ENCODE data around the gene PPP3CA.
"Not testable (repeated sequence)": the region's sequence is repeated elsewhere in the genome, so short reads cannot be mapped to it uniquely, and the experiment has no call there.

Gene PPP3CA

DNA sequence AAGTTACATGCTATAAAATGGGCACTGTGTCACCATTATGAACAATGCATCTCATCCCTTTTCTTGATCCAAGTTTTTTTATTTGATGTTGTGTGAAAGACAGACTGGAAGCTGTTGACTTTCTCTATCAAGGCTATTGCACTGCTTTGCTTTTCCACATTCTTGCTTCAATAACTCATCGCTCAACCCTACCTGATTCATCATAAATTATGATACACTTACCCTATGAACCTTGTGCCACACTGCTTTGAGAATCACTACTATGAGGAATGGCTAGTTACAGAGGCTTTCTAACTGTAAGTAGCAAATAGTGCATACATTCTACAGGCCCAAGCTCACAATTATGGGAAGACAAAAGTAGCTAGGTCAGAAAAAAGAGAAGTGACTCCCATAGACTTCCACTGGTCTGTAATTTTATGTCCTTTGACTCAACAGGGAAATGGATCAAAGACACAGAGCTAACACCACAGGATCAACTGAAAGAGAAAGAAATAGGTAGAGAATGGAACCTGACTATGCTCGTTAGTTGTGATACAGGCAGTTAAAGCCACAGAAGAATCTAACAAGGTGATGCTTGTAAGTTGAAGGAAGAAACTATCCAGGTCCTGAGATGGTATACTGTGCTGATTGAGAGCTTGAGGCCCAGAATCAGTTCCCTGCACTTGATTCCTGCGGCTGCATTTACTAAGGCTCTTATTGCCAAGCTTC, 163.5 kb downstream of the PPP3CA start:
- Histone ChIP-seq H3K9ac (ENCODE audit: low read depth, low read length) (no peak overlapping the region), H3K36me3 (ENCODE audit: insufficient read depth, low read depth, low read length) (peaks cover 9% of the 10 kb centered on the region; the same call in 1 of the 2 replicates), H3K4me3 (ENCODE audit: low read length) (no peak overlapping the region), H3K27me3 (ENCODE audit: insufficient read depth, low read length) (no peaks in the 10 kb centered on the region), H3K9me3 (ENCODE audit: insufficient read depth, low read depth, low read length) (peaks cover 7% of the 10 kb centered on the region), H3K27ac (ENCODE audit: low read length) (no peak overlapping the region), H3K4me1 (ENCODE audit: insufficient read depth, low read length) (peaks cover 7% of the 10 kb centered on the region; the same call in 1 of the 2 replicates)

DNA sequence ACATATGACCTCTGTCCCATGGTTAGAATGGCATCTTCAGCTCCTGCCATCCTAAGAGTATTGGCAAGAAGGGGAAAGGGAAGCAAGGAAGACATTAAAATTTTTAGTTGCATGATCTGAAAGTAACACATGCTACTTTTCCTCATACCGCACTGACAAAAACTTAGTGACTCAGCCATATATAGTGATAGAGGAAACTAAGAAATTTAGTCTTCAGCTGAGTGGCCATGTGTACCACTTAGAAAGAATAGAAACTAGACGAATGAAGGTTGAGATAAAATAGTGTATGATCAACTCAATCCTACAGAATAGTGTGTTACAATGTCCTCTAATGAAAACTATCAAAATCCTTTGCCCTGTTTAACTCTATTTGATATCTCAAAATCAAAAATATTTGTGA, 164.1 kb downstream of the PPP3CA start:
- H3K9me3 ChIP-seq (ENCODE audit: insufficient read depth, low read depth, low read length), result peaks cover 7% of the 10 kb centered on the region
- peaks cover 9% of the 10 kb centered on the region; the same call in 1 of the 2 replicates for H3K36me3 ChIP-seq (ENCODE audit: insufficient read depth, low read depth, low read length)
- no peak overlapping the region for H3K9ac ChIP-seq (ENCODE audit: low read depth, low read length)
- no peak overlapping the region for H3K4me3 ChIP-seq (ENCODE audit: low read length)
- peaks cover 7% of the 10 kb centered on the region; the same call in 1 of the 2 replicates for H3K4me1 ChIP-seq (ENCODE audit: insufficient read depth, low read length)
- H3K27me3 ChIP-seq (ENCODE audit: insufficient read depth, low read length), result no peaks in the 10 kb centered on the region
- H3K27ac ChIP-seq (ENCODE audit: low read length), result no peak overlapping the region

DNA sequence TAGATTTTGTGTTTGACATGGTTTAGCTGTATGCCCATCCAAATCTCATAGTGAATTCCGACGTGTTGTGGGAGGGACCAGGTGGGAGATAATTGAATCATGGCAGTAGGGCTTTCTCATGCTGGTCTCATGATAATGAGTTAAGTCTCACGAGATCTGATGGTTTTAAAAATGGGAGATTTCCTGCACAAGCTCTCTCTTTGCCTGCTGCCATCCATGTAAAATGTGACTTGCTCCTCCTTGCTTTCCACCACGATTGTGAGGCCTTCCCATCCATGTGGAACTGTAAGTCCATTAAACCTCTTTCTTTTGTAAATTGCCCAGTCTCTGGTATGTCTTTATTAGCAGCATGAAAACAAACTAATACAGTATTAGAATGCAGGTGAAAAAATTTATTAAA, 164.6 kb downstream of the PPP3CA start:
- not testable (repeated sequence) for H3K36me3 ChIP-seq (ENCODE audit: insufficient read depth, low read depth, low read length); H3K9ac ChIP-seq (ENCODE audit: low read depth, low read length); H3K4me3 ChIP-seq (ENCODE audit: low read length); H3K27me3 ChIP-seq (ENCODE audit: insufficient read depth, low read length); H3K4me1 ChIP-seq (ENCODE audit: insufficient read depth, low read length); H3K9me3 ChIP-seq (ENCODE audit: insufficient read depth, low read depth, low read length); H3K27ac ChIP-seq (ENCODE audit: low read length)

DNA sequence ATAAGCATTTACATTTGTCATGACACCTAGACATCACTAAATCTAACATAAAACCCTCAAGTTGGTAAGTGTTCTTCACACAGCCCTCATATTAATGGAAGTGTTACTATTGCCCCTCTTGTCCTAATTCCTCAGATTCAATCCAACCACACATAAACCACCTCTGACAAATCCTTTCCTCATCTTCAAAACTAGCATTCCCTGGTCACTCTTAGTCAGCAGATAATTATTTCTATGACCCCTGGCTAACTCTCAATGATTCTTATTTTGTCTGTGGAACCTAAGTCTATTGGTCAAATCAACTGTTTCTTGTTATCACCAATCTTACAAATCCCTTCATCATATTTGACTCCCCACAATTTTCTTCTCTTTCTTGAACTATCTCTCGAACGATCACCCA, 168.6 kb downstream of the PPP3CA start:
- Histone ChIP-seq H3K4me1 (ENCODE audit: insufficient read depth, low read length) (peaks cover 11% of the 10 kb centered on the region), H3K4me3 (ENCODE audit: low read length) (no peak overlapping the region), H3K9me3 (ENCODE audit: insufficient read depth, low read depth, low read length) (peaks cover 7% of the 10 kb centered on the region), H3K27ac (ENCODE audit: low read length) (no peak overlapping the region), H3K9ac (ENCODE audit: low read depth, low read length) (no peak overlapping the region), H3K27me3 (ENCODE audit: insufficient read depth, low read length) (no peaks in the 10 kb centered on the region), H3K36me3 (ENCODE audit: insufficient read depth, low read depth, low read length) (peaks cover 9% of the 10 kb centered on the region; the same call in 1 of the 2 replicates)

DNA sequence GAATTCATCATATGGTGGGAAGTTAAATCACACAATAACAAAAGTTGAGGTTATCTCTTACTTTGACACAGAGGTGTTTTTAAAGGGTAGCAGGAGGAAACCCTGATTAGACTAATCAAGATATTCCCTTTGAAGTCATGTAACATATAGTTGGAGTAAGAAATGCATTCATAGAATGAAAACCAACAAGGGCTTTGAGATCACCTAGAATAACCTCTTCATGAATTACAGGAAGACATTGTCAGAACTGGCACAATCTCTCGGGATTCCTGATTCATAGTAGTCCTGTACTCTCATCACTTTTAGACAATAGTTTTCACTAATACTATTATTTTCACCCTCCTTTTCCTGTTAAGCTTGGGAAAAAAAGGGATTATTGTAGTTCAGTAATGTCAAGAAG, 170.2 kb downstream of the PPP3CA start:
- Histone ChIP-seq H3K27me3 (ENCODE audit: insufficient read depth, low read length) (no peaks in the 10 kb centered on the region), H3K9ac (ENCODE audit: low read depth, low read length) (no peak overlapping the region), H3K4me3 (ENCODE audit: low read length) (no peak overlapping the region), H3K4me1 (ENCODE audit: insufficient read depth, low read length) (peaks cover 11% of the 10 kb centered on the region), H3K36me3 (ENCODE audit: insufficient read depth, low read depth, low read length) (no peaks in the 10 kb centered on the region), H3K27ac (ENCODE audit: low read length) (no peak overlapping the region), H3K9me3 (ENCODE audit: insufficient read depth, low read depth, low read length) (no peaks in the 10 kb centered on the region)

DNA sequence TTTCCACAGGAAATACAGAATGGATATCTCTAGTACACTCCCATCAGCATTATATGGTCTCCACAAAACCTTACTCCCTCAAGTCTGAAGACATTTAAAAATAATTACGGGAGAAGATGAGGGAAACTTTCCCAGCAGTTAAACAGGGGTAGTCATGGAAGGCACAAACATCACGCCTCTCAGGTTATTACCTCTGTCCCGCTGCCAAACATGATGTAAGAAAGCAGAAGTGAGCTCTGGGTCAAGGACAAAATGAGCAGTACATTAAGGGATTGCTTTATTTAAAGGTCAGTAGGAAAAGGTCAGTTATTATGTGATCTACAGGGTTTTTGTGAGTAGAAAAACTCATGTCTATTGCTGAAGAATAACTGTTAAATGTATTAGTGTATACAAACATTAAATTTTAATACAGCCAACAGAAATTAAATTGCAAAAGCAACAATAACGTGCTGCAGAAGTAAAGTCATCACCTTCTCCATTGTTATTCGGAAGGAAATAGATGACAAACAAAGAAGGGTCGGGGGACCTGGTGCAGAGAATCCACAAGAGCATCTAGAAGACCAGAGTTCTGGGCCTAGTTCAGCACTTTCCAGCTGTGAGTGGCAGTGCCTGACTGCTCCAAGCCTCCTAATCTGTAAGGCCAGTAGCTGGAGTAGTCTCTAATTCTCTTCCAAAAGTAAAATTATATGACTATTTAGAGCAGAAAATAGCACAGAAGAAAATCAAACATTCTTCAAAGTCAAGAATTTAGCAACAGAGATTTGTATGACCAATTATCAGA, 171.2 kb downstream of the PPP3CA start:
- Histone ChIP-seq H3K9me3 (ENCODE audit: insufficient read depth, low read depth, low read length) (no peaks in the 10 kb centered on the region), H3K4me1 (ENCODE audit: insufficient read depth, low read length) (peaks cover 15% of the 10 kb centered on the region), H3K36me3 (ENCODE audit: insufficient read depth, low read depth, low read length) (no peaks in the 10 kb centered on the region), H3K4me3 (ENCODE audit: low read length) (no peak overlapping the region), H3K27me3 (ENCODE audit: insufficient read depth, low read length) (no peaks in the 10 kb centered on the region), H3K27ac (ENCODE audit: low read length) (no peak overlapping the region), H3K9ac (ENCODE audit: low read depth, low read length) (no peak overlapping the region)

DNA sequence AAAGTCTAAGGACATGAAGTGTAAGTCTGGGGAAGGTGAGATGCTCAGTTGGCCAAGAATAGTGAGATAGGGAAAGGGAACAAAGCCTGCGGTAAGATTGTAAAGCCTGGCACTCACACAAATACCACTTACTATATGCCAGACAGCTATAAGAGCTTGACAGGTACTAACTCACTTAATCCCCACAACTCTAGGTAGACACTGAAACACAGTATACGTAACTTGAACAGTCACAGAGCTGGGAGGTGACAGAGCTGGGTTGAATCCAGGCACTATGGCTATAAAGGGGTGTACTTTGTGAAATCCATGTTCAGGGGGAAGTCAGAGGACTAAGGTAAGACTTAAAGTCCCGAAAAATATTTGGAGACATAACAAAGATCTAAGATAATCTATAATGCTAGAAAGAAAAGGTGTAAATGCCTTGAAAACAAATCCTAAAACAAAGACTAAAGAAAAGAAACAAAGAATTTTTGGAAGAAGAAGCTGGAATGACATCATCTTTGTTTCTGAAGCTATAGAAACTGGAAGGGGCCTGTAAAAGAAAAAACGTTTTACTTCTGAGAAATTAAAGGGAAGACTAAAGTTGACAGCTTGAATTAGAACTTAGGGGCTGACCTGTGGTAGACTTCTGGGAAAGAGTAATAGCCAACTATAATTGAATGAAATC, 172.5 kb downstream of the PPP3CA start:
- H3K4me3 ChIP-seq (ENCODE audit: low read length), result no peak overlapping the region
- no peak overlapping the region for H3K9ac ChIP-seq (ENCODE audit: low read depth, low read length)
- no peaks in the 10 kb centered on the region for H3K9me3 ChIP-seq (ENCODE audit: insufficient read depth, low read depth, low read length)
- H3K27ac ChIP-seq (ENCODE audit: low read length), result no peak overlapping the region
- peaks cover 20% of the 10 kb centered on the region for H3K4me1 ChIP-seq (ENCODE audit: insufficient read depth, low read length)
- H3K36me3 ChIP-seq (ENCODE audit: insufficient read depth, low read depth, low read length), result no peaks in the 10 kb centered on the region
- no peaks in the 10 kb centered on the region for H3K27me3 ChIP-seq (ENCODE audit: insufficient read depth, low read length)

DNA sequence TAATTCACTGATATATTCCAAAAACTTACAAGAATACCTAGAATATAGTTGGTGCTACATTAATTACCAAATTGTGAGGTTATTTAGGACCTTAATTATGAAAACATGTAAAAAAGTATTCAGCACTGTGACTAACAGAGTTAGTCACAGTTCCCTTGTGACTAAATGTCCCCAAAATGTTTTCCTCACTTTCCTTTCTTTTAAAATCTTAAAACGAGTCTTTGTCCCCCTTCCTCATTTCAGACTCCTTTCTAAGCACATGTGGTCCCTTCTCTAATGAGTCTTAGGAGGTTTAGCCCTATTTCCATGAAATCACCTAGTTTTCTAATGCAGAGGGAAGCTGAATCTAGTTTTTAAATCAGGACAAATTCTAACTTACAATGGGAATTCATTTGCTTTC, 175.0 kb downstream of the PPP3CA start:
- H3K36me3 ChIP-seq (ENCODE audit: insufficient read depth, low read depth, low read length), result no peaks in the 10 kb centered on the region
- no peak overlapping the region for H3K9ac ChIP-seq (ENCODE audit: low read depth, low read length)
- no peak overlapping the region for H3K4me3 ChIP-seq (ENCODE audit: low read length)
- H3K27ac ChIP-seq (ENCODE audit: low read length), result no peak overlapping the region
- no peaks in the 10 kb centered on the region for H3K27me3 ChIP-seq (ENCODE audit: insufficient read depth, low read length)
- H3K9me3 ChIP-seq (ENCODE audit: insufficient read depth, low read depth, low read length), result no peaks in the 10 kb centered on the region
- peaks cover 26% of the 10 kb centered on the region for H3K4me1 ChIP-seq (ENCODE audit: insufficient read depth, low read length)

DNA sequence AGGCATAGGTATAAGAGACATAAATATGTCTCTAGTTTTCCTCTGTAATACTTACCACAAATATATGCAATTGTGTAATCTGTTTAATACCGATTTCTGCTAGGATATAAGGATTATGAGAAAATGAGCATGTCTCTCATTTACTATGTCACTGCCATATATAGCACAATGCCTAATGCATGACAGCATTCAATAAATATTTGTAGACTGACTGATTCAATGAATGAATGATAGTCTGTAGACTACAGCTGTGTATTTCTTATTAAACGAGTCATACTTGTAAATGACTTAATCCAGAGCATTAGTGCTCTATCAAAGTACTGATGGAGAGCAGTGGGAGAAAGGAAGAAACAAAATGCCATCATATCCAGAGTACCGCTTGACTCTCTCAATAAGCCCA, 175.6 kb downstream of the PPP3CA start:
- no peaks in the 10 kb centered on the region for H3K36me3 ChIP-seq (ENCODE audit: insufficient read depth, low read depth, low read length)
- H3K27me3 ChIP-seq (ENCODE audit: insufficient read depth, low read length), result no peaks in the 10 kb centered on the region
- H3K27ac ChIP-seq (ENCODE audit: low read length), result no peak overlapping the region
- peaks cover 23% of the 10 kb centered on the region for H3K4me1 ChIP-seq (ENCODE audit: insufficient read depth, low read length)
- no peak overlapping the region for H3K9ac ChIP-seq (ENCODE audit: low read depth, low read length)
- no peak overlapping the region for H3K4me3 ChIP-seq (ENCODE audit: low read length)
- no peaks in the 10 kb centered on the region for H3K9me3 ChIP-seq (ENCODE audit: insufficient read depth, low read depth, low read length)

DNA sequence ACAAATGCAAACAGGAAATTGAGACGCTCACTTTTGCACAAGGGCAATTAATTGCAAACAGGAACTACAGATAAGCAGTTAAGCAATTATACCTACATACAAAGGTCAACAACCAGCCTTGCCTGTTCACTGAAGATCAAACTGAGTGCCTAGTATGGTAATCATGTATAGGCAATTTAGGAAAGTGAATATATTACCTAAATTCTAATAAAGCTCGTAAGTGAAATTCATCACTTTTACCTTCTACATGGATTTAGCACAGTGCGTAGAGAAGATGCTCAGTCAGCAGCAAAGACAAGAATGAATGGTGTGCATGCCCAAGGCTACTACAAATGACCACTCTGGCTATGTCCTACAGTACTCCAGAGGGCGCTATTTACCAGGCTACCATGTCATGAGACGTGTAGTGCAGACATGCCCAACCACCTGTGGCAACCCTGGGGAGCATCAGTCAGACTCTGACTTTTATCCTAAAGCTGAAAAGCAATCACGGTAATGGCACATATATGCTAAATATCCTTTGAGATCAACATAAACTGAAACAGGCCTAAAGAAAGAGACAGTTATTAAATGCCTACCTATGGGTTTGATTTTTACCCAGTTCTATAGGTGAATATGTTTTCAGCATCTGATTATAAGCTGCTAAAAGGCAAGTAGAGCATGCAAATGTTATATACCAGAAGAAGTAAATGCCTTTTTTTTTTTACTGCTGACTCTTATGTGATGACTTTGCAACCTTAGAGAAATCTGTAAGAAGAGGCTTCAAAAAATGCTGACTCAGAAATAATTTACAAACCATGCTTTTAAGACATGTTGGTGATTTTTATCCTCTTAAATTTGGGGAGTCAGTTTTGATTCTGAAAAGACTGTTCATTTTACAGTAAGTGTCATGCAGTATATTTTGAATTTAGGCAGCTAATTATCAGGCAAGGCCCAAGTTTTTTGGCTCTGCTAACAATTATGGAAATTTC, 178.0 kb downstream of the PPP3CA start:
- Histone ChIP-seq H3K36me3 (ENCODE audit: insufficient read depth, low read depth, low read length) (no peaks in the 10 kb centered on the region), H3K27ac (ENCODE audit: low read length) (no peak overlapping the region), H3K4me1 (ENCODE audit: insufficient read depth, low read length) (peaks cover 22% of the 10 kb centered on the region), H3K9ac (ENCODE audit: low read depth, low read length) (no peak overlapping the region), H3K9me3 (ENCODE audit: insufficient read depth, low read depth, low read length) (no peaks in the 10 kb centered on the region), H3K27me3 (ENCODE audit: insufficient read depth, low read length) (no peaks in the 10 kb centered on the region), H3K4me3 (ENCODE audit: low read length) (no peak overlapping the region)

DNA sequence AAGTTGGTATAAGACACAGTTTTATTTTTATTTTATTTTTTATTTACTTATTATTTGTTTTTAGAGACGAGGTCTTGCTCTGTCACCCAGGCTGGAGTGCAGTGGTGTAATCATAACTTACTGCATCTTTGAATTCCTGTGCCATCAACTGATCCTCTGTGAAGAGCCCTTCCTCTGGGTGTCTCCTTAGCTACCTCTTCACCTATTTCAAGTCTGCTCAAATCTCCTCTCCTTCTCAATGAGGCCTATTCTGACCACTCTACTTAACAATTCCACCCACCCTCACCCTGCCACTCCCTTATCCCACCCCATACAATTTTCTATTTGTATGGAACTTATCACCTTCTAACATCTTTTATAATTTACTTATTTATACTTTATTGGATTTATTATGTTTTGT, 183.4 kb downstream of the PPP3CA start:
- Histone ChIP-seq H3K4me1 (ENCODE audit: insufficient read depth, low read length) (peaks cover 8% of the 10 kb centered on the region; the same call in 1 of the 2 replicates), H3K27ac (ENCODE audit: low read length) (no peak overlapping the region), H3K4me3 (ENCODE audit: low read length) (no peak overlapping the region), H3K36me3 (ENCODE audit: insufficient read depth, low read depth, low read length) (no peaks in the 10 kb centered on the region), H3K27me3 (ENCODE audit: insufficient read depth, low read length) (no peaks in the 10 kb centered on the region), H3K9ac (ENCODE audit: low read depth, low read length) (no peak overlapping the region), H3K9me3 (ENCODE audit: insufficient read depth, low read depth, low read length) (no peaks in the 10 kb centered on the region)
